Activated CD8-positive, alpha-beta memory T cell treated with anti-CD3 and anti-CD28 coated beads for 24 hours (primary cell): Measurements from ENCODE around the gene SDSL.

Source experiments
- DNase-seq: peaks from one replicate; pipeline ENCODE4 v3.0.0-alpha.2; 2020

The SDSL gene

DNA sequence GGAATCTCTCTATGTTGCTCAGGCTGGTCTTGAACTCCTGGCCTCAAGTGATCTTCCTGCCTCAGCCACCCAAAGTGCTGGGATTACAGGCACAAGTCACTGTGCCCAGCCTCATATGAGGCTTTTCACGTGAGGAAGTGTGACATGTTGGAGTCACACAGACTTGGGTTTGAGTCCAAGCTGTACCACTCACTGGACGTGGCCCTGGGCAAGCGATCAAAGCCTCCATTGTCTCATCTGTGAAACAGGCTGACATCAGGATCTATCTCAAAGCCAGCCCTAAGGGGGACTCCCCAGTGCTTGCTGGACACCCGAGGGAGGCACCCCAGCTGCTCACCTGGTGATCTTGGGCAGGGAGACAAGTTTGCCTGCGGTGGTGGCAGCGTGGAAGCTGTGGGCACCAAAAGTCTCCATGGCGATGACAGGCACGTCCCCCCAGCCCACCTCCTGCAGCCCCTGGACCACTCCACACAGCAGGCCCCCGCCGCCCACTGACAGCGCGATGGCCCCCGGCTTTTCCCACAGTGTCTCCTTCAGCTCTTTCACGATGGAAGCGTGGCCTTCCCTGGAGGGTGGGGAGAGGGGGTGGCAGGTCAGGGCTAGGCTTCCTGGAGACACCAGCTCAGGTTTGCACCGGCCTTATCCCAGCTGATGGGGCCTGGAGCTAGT lies 25.2 kb upstream of the SDSL start:
- DNase-seq = no peak

GRCh38 chr12:113397497-113398197 lies 24.5 kb upstream of the SDSL start:
- no peak for DNase-seq

- DNase-seq = no peak
These were observed 23.6 kb upstream of the SDSL start for GRCh38 chr12:113398346-113399290.

DNA sequence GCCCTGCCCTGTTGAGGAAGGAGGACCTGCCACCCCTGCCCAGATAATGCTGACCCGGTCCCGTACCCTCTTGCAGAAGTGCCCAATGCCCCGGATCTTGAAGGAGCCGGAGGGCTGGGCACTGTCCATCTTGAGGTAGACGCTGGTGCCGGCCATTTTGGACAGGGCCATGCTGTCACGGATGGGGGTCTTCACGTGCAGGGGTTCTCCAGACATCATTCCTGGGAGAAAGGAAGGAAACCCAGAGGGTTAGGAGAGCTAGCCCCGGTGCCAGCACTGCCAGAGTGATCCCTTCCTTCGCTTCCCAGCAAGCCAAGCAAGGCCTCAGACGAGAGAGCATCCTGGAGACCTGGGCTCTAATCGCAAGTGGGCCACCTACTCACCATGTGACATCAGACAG lies 22.7 kb upstream of the SDSL start:
- no peak for DNase-seq

DNA sequence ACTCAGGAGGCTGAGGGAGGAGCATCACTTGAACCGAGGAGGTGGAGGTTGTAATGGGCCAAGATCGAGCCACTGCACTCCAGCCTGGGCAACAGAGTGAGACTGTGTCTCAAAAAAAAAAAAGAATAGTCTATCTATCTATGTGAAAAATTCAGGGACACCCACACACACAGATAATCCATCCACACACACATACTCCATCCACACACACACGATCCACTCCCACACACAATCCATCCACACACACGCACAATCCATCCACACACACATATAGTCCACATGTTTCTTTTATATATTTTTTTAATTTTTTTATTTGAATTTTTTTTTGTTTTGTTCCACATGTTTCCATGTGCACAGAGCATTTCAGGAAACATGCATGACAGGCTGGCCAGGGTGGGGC lies 21.8 kb upstream of the SDSL start:
- DNase-seq = no peak

GRCh38 chr12:113401066-113402000 lies 20.8 kb upstream of the SDSL start:
- no peak for DNase-seq

GRCh38 chr12:113402586-113403260 lies 19.5 kb upstream of the SDSL start:
- no peak for DNase-seq

GRCh38 chr12:113403435-113404415 lies 18.5 kb upstream of the SDSL start, which contains the start of gene SDS:
TSS of gene SDS (minus strand) at chr12:113403887. CDS start at chr12:113399708, 4,179 bp downstream.
- DNase-seq = no peak

GRCh38 chr12:113405694-113406093 lies 16.5 kb upstream of the SDSL start:
- no peak for DNase-seq

- DNase-seq = no peak
These were observed 14.1 kb upstream of the SDSL start for GRCh38 chr12:113407931-113408600.

- no peak for DNase-seq
These were observed 13.4 kb upstream of the SDSL start for GRCh38 chr12:113408756-113409298.

- DNase-seq = no peak
These were observed 12.6 kb upstream of the SDSL start for GRCh38 chr12:113409462-113410124.

- no peak for DNase-seq
These were observed 8.7 kb upstream of the SDSL start for GRCh38 chr12:113413488-113413939.

GRCh38 chr12:113414519-113415038 lies 7.6 kb upstream of the SDSL start:
- no peak for DNase-seq

DNA sequence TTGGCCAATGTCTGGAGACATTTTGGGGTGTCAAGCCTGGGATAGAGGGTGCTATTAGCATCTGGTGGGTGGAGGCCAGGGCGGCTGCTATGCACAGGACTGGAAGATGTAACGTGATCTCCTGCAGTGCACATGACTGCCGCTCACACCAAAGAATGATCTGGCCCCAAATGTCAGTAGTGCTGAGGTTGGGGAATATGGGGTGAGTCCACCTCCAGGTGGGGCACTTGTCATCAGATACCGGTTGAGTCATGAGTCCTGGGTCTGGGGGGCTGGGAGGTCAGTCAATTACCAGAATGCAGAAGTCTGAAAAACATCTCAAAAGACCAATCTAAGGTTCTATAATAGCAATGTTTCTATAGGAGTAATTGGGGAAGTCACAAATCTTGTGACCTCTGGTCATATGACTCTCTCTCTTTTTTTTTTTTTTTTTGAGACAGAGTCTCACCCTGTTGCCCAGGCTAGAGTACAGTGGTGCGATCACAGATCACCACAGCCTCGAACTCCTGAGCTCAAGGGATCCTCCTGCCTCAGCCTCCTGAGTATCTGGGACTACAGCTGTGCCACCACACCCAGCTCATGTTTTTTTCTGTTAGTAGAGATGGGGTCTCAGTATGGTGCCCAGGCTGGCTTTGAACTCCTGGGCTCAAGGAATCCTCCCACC lies 6.0 kb upstream of the SDSL start:
- no peak for DNase-seq

GRCh38 chr12:113418213-113418879 lies 3.8 kb upstream of the SDSL start:
- no peak for DNase-seq

DNA sequence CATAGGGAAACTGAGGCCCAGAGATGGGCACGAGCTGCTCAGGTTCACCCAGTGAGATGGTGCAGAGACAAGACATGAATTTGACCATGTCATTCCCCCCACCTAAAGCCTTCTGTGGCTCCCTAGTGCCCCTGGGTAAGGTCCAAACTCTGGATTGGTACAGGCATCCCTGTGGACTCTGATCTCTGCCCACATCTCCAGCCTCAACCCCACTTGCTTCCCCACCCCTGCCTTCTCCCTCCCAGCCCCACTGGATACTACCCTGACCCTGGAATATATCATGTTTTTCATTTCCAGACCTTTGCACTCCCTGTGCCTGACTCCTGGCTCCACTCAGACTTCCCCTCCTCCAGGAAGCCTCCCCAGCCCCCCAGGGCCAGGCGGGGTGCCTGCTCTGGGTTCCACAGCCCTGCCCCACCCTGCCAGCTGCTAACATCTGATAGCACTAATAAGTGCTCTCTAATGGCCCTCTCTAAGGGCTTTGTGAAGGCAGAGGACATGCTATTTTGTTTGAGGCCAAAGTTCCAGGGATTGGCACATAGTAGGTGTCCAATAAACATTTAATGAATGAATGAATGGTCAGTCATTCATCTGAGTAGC lies 1.1 kb upstream of the SDSL start:
- no peak for DNase-seq
